SK-N-SH (cell line): ENCODE results near the gene GIPC2. TPM values are rescaled to one million over a fixed set of nuclear protein-coding genes. Genes with fewer than 3 reads are reported as not detected.

Experiments
- CTCF ChIA-PET: fragments of 300-600, 350-600 bp; formaldehyde crosslinking; extraction: SDS; loops from one replicate; lab custom pipeline; 2021; lab: Yijun Ruan, JAX
- POLR2A ChIA-PET: fragments of 350-600 bp; sonication (Branson Sonifier 250); formaldehyde crosslinking; extraction: SDS; loops from one replicate; lab custom pipeline; 2020; ENCODE audit warnings: antibody characterized with exemption, inconsistent platforms; lab: Yijun Ruan, JAX
- DNase-seq: peaks from one replicate; pipeline ENCODE4 v3.0.0; 2012
- H2AFZ ChIP-seq: fragments of 200-600 bp; sonication (generic); 2 replicates; pipeline ENCODE4 v1.8.1; 2016; ENCODE audit warnings: antibody characterized with exemption, mild to moderate bottlenecking, low read depth
- H3F3A ChIP-seq: fragments of 200-600 bp; sonication (generic); replicated peaks from 2 replicates; pipeline ENCODE3; 2016; ENCODE audit warnings: antibody characterized with exemption, mild to moderate bottlenecking; ENCODE audit not compliant: insufficient read depth
- H3K27ac ChIP-seq, 2 experiments: fragments of 200-500 bp in 1 of 2; fragments of 200-600 bp in 1 of 2; sonication (Bioruptor generic) in 1 of 2; sonication (generic), shearing (Covaris generic) in 1 of 2; 2 replicates each; pipeline versions ENCODE4 v1.5.1 to v1.6.1; 2014 to 2016; ENCODE audit warnings: low read depth in 2 of 2, inconsistent platforms in 1 of 2, low read length in 1 of 2, mild to moderate bottlenecking in 1 of 2, mixed read lengths in 1 of 2
- H3K27me3 ChIP-seq: fragments of 200-600 bp; sonication (generic), shearing (Covaris generic); 2 replicates; pipeline ENCODE4 v1.6.1; 2016; ENCODE audit warnings: mixed run types; ENCODE audit not compliant: insufficient read depth
- H3K36me3 ChIP-seq, 2 experiments: fragments of 200-500 bp in 1 of 2; fragments of 200-600 bp in 1 of 2; sonication (Bioruptor generic) in 1 of 2; sonication (generic) in 1 of 2; replicated peaks in 1 of 2; 2 replicates each; pipeline versions ENCODE3 to v1.5.1; 2014 to 2016; ENCODE audit warnings: low read length in 1 of 2, mild to moderate bottlenecking in 1 of 2; ENCODE audit not compliant: insufficient read depth in 2 of 2, control insufficient read depth in 1 of 2
- H3K4me1 ChIP-seq, 2 experiments: fragments of 200-500 bp in 1 of 2; fragments of 200-600 bp in 1 of 2; sonication (Bioruptor generic) in 1 of 2; sonication (generic), shearing (Covaris generic) in 1 of 2; 2 replicates each; pipeline versions ENCODE4 v1.5.1 to v1.6.1; 2014 to 2016; ENCODE audit warnings: low read depth in 1 of 2, low read length in 1 of 2, mixed run types in 1 of 2; ENCODE audit not compliant: insufficient read depth in 2 of 2, control insufficient read depth in 1 of 2
- H3K4me2 ChIP-seq: fragments of 200-600 bp; sonication (generic), shearing (Covaris generic); 2 replicates; pipeline ENCODE4 v1.6.1; 2017; ENCODE audit warnings: mixed run types
- H3K4me3 ChIP-seq, 2 experiments: fragments of 200-500 bp in 1 of 2; fragments of 200-600 bp in 1 of 2; sonication (Bioruptor generic) in 1 of 2; sonication (generic), shearing (Covaris generic) in 1 of 2; 2 replicates each; pipeline versions ENCODE4 v1.5.1 to v1.8.1; 2014 to 2016; ENCODE audit warnings: low read depth in 2 of 2, inconsistent platforms in 1 of 2, low read length in 1 of 2, mild to moderate bottlenecking in 1 of 2, mixed read lengths in 1 of 2, moderate library complexity in 1 of 2
- H3K79me2 ChIP-seq: fragments of 200-600 bp; sonication (generic); 2 replicates; pipeline ENCODE4 v1.8.1; 2017; ENCODE audit warnings: mild to moderate bottlenecking; ENCODE audit not compliant: insufficient read depth
- H3K9ac ChIP-seq: fragments of 200-600 bp; sonication (generic); 2 replicates; pipeline ENCODE4 v1.6.1; 2017; ENCODE audit warnings: mixed run types
- H3K9me2 ChIP-seq: fragments of 200-600 bp; sonication (generic); 2 replicates; pipeline ENCODE4 v1.6.1; 2017; ENCODE audit warnings: mixed run types
- H3K9me3 ChIP-seq: fragments of 200-600 bp; sonication (generic); 2 replicates; pipeline ENCODE4 v1.6.1; 2017; ENCODE audit warnings: mixed run types, mild to moderate bottlenecking, moderate library complexity
- H4K20me1 ChIP-seq: fragments of 200-600 bp; sonication (generic); 2 replicates; pipeline ENCODE4 v1.6.1; 2017; ENCODE audit warnings: mild to moderate bottlenecking, mixed run types; ENCODE audit not compliant: insufficient read depth
- CHD2 ChIP-seq: fragments of 150-350 bp; IDR thresholded peaks from 2 replicates; pipeline ENCODE4 v1.6.1; 2018; ENCODE audit warnings: low read length; ENCODE audit not compliant: partially characterized antibody
- CTCF ChIP-seq: fragments of 200-600 bp; sonication (generic); IDR thresholded peaks from 2 replicates; pipeline ENCODE4 v1.6.1; 2017; ENCODE audit warnings: antibody characterized with exemption, mild to moderate bottlenecking, moderate library complexity
- ELF1 ChIP-seq: IDR thresholded peaks from 2 replicates; pipeline ENCODE4 v1.4.0; 2012
- EP300 ChIP-seq, 2 experiments: IDR thresholded peaks; 2 replicates each; pipeline versions ENCODE4 v1.4.0 to v1.6.1; 2012; ENCODE audit warnings: borderline replicate concordance in 1 of 2, low read depth in 1 of 2, low read length in 1 of 2
- EZH2phosphoT487 ChIP-seq: fragments of 200-600 bp; sonication (generic); IDR thresholded peaks from 2 replicates; pipeline ENCODE4 v1.6.1; 2017; ENCODE audit warnings: low read depth, mixed run types, mild to moderate bottlenecking, antibody characterized with exemption, moderate library complexity, borderline replicate concordance
- FOXJ3 ChIP-seq: sonication (generic); formaldehyde crosslinking; IDR thresholded peaks from 2 replicates; pipeline ENCODE4 v1.5.1; 2020; ENCODE audit warnings: mild to moderate bottlenecking, missing genetic modification reagents
- MEF2A ChIP-seq: IDR thresholded peaks from 2 replicates; pipeline ENCODE4 v1.4.0; 2012; ENCODE audit warnings: low read depth, borderline replicate concordance
- NFIC ChIP-seq: IDR thresholded peaks from 2 replicates; pipeline ENCODE4 v1.4.0; 2012; ENCODE audit warnings: borderline replicate concordance
- POLR2AphosphoS5 ChIP-seq: IDR thresholded peaks from 2 replicates; pipeline ENCODE4 v1.6.1; 2012; ENCODE audit warnings: low read depth, low read length
- RCOR1 ChIP-seq: fragments of 150-350 bp; IDR thresholded peaks from 2 replicates; pipeline ENCODE4 v1.6.1; 2017; ENCODE audit warnings: antibody characterized with exemption, low read length
- SMC3 ChIP-seq: IDR thresholded peaks from 2 replicates; pipeline ENCODE4 v1.6.1; 2012; ENCODE audit warnings: low read depth, low read length, improper control_type of control experiment
- TAF1 ChIP-seq: IDR thresholded peaks from 2 replicates; pipeline ENCODE4 v1.6.1; 2012; ENCODE audit warnings: low read depth, mild to moderate bottlenecking, low read length, moderate library complexity, borderline replicate concordance
- TEAD4 ChIP-seq: IDR thresholded peaks from 2 replicates; pipeline ENCODE4 v1.4.0; 2012; ENCODE audit warnings: mild to moderate bottlenecking, borderline replicate concordance; ENCODE audit not compliant: insufficient read depth
- USF1 ChIP-seq: IDR thresholded peaks from 2 replicates; pipeline ENCODE4 v1.4.0; 2012; ENCODE audit warnings: low read depth, borderline replicate concordance
- WGBS: methylation state at CpG from one replicate; pipeline ENCODE4 v1.1.6; 2017; ENCODE audit warnings: low lambda C conversion rate; 5-methylcytosine and 5-hydroxymethylcytosine counted together
- polyA plus RNA-seq, 3 experiments: library from polyadenylated mRNA; depleted of rRNA; stranded (reverse); fragments of >200 nt; gene quantifications; 2 replicates each; pipeline ENCODE4 v1.2.3, GENCODE V29; 2012

Gene GIPC2
- polyA plus RNA-seq, 1 of the 3 experiments (the other 2 are of a cell fraction) = 0.02 TPM

GRCh38 chr1:78058670-78059069, 12.9 kb downstream of the GIPC2 start:
- Histone ChIP-seq H3K4me1 (no peaks in the 10 kb centered on the region), H3K27ac (peak overlapping the region in 1 of 2 experiments; percentile 10; a peak in 1 of 4 replicates), H4K20me1 (no peaks in the 10 kb centered on the region), H3K4me3 (no peak overlapping the region), H3F3A (peaks cover 3% of the 10 kb centered on the region), H3K36me3 (no peaks in the 10 kb centered on the region), H3K9me3 (no peaks in the 10 kb centered on the region), H3K27me3 (no peaks in the 10 kb centered on the region), H3K9me2 (no peaks in the 10 kb centered on the region), H3K4me2 (no peak overlapping the region), H2AFZ (no peak overlapping the region), H3K9ac (no peak overlapping the region), H3K79me2 (no peaks in the 10 kb centered on the region)
- ChIA-PET POLR2A (no interaction called here), CTCF (no interaction called here)
- TF ChIP-seq TEAD4 (no peak), RCOR1 (no peak), FOXJ3 (no peak), POLR2AphosphoS5 (no peak), MEF2A (no peak), TAF1 (no peak), EP300 (IDR thresholded peaks at IDR 0.05; ENCODE audit: borderline replicate concordance in 1 of 2, low read depth in 1 of 2, low read length in 1 of 2) (no peak), CHD2 (no peak), ELF1 (no peak)
- WGBS = 73% methylated on average over 4 of the region's 4 CpGs
- DNase-seq = no peak

- H3K36me3 ChIP-seq = no peaks in the 10 kb centered on the region
- no peaks in the 10 kb centered on the region for H3K9me3 ChIP-seq
- whole genome bisulfite sequencing = 87% methylated on average over 4 of the region's 4 CpGs
- H2AFZ ChIP-seq = no peak overlapping the region
- H3K79me2 ChIP-seq = no peaks in the 10 kb centered on the region
- H3F3A ChIP-seq = peaks cover 3% of the 10 kb centered on the region
- POLR2A ChIA-PET = no interaction called here
- H4K20me1 ChIP-seq = no peaks in the 10 kb centered on the region
- CTCF ChIA-PET = interaction anchor here (1.0 kb wide), 1 partner anchor 37 kb away, joined by 3 read pairs; no protein-coding TSS in a partner anchor
- peak overlapping the region in 1 of 2 experiments; percentile 56; a peak in 2 of 4 replicates for H3K27ac ChIP-seq
- H3K27me3 ChIP-seq = no peaks in the 10 kb centered on the region
- no peak overlapping the region for H3K4me3 ChIP-seq
- H3K9ac ChIP-seq = no peak overlapping the region
- no peak for TF ChIP-seq EZH2phosphoT487
- TF ChIP-seq USF1 = no peak
- TF ChIP-seq NFIC = no peak
- no peak for TF ChIP-seq ELF1
- no peak for TF ChIP-seq SMC3
- peak; percentile 15; the same call in 1 of the 2 replicates for TF ChIP-seq CTCF
- H3K4me1 ChIP-seq = no peaks in the 10 kb centered on the region
- no peak overlapping the region for H3K4me2 ChIP-seq
- DNase-seq = no peak
- H3K9me2 ChIP-seq = no peaks in the 10 kb centered on the region
Measured at GRCh38 chr1:78060857-78061563, 15.2 kb downstream of the GIPC2 start.
